Limb (tissue), 2 donors: Measurements from ENCODE around the gene SEMA6A.
A peak's percentile ranks its signal among the peaks of the same experiment; 100 is the strongest.

Source experiments
- DNase-seq, 2 donors: peaks; one replicate each; pipeline ENCODE4 v3.0.0-alpha.2; 2016; ENCODE audit errors: extremely low spot score in 2 of 2

Gene SEMA6A

DNA sequence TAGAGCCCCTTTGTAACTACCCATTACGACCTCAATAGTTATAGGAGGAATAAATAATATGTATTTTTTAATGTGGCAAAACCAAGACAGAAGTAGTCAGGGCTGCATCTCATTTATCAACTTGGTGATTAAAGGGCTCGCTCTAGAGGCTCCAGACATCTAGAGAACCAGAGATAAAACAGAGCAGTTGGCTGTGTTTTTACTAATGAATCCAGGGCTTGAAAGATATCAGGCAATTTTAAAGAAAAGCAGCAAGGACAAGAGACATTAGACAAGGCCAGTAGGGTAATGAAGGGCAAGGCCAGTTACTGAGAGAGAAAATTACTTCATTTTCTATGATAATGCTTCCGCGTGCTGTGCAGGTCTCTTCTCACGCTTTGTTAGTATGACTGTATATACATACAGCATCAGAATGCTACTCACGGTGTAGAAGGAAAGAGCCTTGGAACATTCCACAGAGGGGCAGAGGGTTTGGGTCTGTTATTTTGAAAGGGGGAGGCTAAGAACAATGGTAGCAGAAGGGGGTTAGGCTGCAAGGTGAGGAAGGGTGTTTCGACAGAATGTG lies 110.4 kb downstream of the SEMA6A start:
- no peak for DNase-seq

DNA sequence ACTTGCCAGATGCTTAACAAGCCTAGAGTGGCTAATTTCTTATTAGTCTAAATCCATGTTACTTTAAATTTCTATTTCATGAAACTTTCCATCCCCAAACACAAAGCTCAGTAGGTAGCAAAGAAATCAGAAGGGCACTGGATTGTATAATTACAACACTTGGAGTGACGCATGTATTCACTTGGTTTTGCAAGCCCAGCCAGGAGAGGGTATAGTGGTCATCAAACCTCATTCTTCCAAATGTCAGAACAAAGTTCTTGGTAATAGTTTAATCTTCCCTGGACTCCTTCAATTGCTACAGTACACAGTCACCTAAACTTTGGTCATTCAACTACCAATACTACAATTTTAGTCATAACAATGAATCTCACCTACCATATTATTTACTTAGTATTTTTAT lies 112.1 kb downstream of the SEMA6A start:
- DNase-seq: no peak

DNA sequence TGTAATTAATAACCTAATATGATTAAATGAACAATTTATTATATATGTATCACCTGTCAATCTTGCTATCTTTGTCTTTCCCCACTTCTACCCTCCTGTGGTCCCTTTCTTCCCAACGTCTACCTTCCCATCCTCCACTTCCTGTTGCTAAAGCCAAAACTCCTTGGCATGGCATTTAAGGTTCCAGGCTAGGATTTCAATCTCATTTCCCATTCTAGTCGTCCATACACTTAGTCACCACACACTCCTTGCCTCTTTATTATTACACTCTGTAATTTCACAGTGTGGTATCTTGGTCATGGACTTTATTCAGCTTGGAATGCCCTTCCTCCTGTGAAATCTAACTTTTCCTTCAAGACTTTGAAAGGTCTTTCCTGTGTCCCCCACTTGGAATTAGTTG lies 115.3 kb downstream of the SEMA6A start:
- no peak for DNase-seq

DNA sequence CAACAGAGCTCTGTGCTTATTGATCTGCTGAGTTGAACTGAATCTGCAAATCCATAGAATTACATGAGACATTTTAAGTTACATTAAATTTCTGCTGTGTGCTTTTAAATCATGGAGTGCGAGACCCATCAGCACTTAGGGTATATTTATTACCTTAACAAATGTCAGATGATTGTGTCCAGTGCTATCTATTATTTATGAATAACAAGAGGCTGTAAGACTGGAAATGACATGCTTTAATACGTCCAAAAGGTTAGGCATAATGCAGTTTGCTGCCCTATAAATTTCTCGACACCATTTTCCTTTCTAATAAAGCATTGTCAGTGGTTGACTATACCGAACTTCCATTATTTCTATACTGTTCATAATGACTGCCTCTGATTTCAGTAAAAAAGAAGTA lies 117.6 kb downstream of the SEMA6A start:
- no peak for DNase-seq

DNA sequence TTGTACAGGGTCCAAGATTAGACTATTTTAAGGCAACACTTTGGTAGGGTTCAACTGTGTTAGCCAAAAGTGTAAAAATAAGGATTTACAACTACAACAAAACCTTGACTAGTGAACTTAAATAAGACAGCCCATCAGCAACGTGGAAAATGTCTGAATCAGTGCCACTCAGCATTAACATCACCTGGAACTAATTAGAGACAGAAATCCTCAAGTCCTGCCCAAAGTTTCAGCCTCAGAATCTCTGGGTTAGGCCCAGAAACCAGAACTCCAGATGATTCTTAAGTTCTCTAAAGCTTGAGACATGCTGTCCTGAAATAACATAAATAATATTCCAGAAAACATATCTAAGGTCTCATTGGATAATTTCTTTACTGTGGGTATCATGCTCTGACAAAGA lies 118.6 kb downstream of the SEMA6A start:
- no peak for DNase-seq

DNA sequence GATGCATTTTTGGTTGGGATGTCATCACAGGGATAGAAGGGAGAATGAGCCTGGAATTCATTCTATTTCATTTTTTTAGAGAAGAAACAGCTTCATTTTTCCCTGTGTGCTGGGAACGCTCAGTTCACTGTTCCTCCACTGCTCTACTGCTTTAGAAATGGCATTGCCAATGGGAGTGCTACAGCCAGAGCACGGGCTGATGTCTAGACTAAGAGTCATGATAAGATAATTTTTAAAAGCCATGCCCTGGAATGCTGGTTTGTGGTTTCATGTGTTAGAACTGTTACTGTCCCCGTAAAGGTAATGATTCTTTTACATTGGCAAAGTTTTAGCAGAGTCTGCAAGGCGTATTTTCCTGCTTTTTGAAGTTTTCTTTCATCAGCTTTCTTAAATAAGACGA lies 119.6 kb downstream of the SEMA6A start:
- DNase-seq: no peak

DNA sequence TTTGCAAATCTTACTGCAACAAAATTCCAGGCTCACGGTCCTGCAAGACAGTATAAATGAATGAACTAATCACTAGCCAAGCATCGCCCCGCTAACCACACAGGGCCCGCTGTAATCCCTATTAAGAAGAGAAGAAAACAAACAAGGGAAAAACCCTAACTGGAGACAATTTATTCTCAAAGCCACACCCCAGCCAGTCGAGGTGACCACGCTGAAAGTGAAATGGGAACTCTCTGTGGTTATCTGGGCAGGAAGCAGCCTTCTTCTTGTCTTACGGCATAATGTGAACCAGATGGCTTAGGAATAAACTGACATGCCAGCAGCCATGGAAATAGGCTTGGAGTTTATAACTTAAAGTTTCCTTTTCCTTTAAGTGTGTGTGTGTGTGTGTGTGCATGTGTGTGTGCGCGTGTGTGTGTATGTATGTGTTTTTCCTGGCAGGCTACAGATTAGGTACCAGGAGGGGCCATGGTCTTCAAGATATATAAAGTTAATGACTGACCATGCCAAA lies 120.2 kb downstream of the SEMA6A start:
- peak; percentile 62 to 78 for DNase-seq

DNA sequence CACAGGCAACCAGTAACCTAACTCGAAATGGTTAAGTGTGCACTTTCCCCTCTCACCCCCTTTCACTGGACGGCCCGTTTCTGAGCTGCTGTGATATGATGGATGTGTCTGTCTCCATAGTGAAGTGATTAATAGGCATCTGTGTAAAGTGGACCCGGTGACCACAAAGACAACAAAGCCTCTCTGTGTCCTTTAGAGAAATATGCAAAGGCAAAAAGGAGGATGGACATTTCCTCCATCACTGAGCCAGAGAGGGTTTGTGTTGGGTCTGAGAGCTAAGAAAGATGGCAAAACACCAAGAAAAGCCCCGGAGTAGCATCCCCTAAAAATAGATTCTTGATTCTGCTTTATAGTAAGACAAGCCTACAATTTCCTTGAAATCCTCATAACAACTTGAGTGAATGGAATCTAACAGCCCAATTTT lies 120.6 kb downstream of the SEMA6A start:
- no peak for DNase-seq

DNA sequence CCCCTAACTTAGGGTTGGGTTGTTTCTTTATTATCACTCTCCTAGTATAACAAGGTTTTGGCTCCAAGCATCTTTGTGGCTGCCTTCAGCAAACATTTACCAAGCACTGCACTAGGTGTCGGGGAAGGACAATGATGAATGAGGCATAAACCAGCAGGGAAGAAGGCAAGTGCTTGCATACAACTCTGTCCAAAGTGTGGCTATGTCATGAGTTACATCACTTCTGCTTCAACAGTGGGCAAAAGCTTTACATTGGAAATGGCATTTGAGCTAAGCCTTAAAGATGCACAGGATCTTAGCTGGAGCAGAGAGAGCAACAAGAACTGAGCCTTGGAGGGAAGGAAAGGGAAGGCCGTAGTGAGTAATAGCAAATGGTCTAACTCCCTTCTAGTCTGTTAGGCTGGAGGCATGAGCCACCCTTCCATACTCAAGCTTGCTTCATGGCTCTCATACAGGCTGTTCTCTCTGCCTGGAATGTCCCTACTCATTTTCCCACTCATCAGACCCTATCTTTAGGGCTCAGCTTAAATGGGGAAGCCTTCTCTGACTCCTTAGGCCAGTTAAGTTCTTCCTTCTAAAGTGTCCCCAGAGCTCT lies 121.8 kb downstream of the SEMA6A start:
- no peak for DNase-seq

DNA sequence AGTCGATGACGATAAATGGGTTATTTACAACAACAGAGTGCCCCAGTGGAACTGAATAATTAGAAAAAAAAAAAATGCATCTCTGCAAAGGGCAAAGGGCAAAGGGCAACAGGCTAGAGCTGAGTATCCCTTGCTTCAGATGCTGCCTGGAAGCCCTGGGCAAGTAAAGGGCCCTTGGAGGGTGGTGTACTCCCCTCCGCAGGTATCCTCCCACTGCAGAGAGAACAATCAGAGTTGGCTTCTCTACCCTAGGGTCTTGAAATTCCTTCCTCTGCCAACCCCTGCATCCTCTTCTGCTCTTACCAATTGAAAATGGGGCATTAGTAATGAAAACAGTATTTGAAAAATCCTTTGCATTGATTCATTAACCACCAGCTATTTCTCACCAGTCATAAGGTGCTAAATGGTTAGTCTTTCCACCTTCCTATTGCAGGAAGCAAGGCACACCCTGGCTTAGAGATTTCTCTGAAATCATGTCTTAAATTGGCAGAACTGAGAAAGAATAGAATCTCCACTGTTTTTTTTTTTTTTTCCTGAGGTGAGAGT lies 122.6 kb downstream of the SEMA6A start:
- DNase-seq: no peak

DNA sequence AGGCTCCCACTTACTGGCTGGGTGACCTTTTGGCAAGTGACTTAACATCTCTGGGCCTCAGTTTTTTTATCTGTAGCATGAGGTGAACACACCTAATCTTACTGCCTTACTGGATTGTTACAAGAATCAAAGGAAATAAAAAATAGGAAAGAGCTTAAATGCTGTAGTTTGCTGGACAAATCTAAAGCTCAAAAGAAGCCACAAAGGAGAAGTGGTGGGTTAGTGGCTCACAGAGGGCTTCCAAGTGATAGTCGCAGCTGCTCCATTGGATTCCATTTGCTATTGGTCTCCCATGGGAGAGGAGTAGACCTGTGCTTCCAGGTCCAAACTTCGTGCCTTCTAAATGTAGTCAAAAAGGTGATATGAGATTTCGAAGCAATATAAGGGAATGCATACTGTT lies 123.6 kb downstream of the SEMA6A start:
- DNase-seq: no peak

DNA sequence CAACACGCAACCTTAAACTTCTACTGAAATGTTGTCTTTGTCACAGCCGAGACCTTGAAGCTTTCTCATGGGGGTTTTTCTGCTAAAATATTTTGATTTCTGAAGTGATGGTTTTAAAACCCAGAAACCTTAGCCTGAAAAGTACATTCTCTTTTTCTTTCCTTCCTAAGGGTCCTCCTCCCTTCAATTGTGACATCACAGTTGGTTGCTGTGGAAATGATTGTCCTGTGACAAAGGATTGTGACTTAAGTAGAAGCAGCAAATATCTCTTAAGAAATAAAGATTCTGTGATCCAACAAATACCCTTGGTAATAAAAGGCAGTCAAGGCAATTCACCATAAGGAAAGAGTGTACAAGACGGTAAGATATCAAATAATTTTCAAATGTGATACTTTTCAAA lies 125.2 kb downstream of the SEMA6A start:
- DNase-seq: no peak

DNA sequence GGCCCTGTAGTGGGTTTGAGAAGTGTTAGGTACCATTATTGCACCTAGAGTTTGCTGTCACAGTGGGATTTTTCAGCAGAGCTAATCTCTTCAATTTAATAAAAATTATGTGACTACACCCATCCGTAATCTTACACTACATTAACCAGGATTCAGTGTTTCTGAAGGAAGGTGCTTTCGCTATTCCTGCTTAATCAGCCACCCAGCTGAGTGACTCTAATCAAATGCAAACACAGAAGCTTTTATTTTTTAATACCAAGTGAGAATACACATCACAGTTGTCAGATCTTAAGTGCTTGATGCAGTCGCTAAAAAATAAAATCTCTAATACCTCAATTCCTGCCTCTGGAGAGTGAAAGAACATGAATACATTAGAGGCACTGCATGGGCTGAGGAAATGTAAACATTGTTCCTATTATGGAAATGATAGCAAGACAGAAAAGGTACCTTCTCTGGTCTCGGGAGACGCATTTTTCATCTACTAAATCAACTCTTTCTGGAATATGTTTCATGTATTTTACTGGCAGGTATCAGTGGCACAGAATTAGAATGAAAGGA lies 125.7 kb downstream of the SEMA6A start:
- no peak for DNase-seq

DNA sequence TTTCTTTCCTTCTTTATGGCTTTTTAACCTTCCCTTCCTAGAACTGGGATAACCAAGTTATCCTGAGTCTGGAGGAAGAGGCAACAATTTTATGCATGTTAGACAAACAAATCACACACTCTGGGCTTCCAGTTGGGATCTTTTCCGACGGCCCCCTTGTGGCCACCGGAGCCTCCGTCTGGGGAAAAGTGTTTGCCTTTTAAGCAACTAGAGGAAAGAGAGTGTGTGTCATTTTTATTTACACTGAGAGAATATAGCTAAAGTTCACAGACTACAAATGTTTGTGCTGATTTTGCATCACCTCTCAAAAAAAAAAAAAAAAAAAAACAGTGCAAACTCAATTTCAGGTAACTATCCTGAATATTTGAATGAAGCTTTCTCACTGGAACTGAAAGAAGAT lies 126.2 kb downstream of the SEMA6A start:
- DNase-seq: no peak

DNA sequence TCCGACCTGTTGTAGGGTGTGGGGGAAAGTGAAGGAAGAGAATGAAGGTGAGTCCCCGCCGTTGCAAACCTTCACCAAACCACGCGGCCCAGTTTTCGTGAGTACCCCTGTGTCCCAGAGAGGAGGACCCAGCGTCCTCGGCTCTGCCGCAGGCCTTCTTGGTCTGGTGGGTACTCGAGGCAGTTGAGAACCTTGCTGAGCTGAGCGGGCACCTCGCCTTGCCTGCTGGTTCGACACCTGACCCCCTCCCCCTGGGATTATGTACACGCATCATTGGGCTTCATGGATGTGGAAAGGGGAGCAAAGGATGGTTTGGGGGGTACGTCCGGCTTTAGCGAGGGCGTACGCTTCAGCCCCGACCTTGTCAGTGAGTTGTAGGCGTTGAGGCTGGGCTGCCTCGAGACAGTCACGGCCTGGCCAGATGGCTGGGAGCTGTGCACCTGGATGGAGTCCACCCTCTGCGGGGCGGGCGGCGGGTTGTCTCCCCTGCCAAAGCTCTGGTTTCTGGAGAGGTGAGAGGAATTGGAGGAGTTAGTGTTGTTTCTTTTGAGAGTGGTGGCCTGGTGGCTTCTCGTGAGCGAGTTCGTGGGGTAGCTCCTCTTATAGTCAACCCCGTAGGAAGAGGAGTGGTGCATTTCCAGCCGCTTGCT lies 128.1 kb downstream of the SEMA6A start:
- no peak for DNase-seq

DNA sequence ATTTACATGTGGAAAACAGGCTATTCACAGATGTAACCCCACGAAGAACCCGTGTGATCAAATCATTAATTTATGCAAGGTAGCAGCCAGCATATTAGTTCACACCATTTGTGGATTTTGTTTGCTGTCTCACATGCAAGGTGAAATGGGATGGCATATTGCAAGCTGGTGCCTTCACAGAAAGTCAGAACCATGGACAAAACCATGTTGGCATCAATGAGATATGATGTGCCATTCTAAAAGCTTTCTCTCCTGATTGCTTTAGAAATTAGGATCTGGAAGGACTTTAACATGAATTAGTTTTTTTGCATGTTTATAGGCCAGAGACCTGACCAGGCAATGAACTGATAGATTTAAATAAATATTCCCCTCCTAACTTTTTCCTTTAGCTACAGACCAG lies 129.3 kb downstream of the SEMA6A start:
- no peak for DNase-seq

DNA sequence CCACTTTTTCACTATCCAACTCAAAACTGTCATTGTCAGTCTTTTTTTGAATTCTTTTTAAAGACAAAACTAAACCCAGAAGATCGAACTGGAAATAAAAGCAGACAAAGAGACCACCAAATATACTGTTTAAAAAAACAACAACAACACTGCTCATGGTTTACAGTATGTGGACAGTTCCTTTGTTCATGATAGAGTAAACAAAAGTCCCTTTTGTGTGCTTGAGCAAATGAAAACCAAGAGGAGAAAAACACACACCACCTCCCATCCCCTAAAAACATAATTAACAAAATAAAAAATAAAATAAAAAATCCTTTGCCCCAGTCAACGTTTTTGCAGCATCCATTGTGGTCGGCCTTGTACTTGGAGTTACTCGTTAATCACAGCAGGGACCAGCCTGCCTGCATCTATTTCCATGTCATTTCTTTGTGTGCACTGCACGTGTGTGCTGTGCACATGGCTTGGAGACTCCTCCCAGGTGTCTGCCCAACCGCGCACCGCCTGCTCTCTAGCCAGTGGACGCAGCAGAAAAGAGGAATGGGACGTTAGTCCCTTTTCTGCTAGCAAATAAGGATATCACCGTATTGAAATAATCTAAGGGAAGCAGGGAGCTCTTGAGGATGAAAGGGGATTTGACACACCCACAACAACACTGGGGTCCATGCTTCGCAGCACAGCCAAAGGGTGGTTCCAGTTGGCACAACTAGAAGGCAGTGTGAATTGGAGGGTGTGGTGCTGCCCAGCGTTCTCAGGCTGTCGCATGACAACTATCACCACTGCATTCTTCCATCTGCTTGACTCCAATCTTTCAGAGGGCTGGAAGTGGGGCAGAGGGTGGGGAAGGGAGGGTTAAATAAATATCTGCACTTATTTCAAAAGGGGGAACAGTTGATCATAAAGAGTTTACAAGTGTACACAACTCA lies 130.0 kb downstream of the SEMA6A start:
- no peak for DNase-seq

DNA sequence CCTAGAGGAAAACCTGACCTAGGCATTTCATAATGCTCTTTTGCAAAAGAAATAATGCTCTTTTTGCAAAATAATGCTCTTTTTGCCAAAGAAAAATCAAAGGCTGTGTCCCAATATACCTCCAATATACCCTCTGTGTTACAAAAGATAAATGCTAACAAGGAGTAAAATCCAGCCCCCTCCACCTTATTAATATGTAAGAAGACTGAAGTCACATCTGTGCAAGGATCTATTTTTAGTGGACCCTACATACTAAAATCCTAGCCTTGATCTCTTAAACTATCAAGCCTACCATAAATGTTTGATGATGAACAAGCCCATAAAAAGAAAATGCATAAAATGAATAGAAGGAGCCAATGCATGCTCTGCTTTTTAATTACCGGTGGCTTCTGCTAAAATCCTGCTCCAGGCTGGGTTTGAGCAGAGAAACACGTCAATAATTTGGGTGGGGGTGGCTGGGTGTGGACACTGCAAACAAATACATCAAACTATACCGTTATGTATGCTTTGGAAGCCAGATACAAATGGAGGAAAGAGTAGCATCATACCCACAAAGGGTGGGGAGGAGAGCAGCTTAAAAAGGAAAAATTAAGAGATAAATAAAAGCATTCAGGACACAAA lies 131.6 kb downstream of the SEMA6A start:
- no peak for DNase-seq

DNA sequence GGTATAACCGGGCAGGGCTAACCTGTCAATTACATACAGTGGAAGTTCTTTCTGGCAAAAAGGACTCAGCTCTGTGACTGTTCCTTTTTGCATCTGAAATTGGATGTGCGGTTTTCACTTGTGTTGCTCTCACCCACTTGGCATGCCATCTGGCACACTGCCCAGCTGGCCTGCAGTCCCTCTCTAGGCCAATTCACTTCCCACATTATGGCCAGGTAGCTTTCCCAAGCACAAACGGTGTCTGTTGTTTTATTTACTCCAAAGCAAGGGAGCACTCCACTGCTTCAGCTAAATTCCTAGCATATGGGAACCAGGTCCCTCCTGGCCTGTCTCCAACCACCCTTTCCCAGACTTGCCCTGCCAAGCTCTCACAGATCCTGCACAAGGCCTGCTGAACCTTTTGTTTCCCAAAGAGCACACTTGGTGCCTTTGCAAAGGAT lies 132.5 kb downstream of the SEMA6A start:
- DNase-seq: peak; percentile 36 to 54

DNA sequence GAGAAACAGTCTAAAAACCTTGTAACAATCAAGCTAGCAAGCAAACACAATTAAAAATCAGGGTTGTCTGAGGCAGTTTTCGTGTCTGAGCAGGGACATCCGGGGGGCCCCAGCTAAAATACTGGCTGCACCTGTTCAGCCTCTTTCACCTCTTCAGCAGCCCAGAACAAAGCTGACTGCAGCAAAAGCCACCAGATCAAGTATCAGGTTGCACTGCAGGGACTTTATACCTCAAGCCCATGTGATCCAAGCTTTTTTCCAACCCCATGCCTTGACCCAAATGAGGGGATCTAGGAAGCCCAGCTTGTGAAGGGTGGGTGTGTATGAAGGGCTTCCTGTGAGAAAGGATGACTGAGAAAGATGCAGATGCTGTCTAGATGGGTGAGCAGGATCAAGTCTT lies 133.4 kb downstream of the SEMA6A start:
- no peak for DNase-seq

DNA sequence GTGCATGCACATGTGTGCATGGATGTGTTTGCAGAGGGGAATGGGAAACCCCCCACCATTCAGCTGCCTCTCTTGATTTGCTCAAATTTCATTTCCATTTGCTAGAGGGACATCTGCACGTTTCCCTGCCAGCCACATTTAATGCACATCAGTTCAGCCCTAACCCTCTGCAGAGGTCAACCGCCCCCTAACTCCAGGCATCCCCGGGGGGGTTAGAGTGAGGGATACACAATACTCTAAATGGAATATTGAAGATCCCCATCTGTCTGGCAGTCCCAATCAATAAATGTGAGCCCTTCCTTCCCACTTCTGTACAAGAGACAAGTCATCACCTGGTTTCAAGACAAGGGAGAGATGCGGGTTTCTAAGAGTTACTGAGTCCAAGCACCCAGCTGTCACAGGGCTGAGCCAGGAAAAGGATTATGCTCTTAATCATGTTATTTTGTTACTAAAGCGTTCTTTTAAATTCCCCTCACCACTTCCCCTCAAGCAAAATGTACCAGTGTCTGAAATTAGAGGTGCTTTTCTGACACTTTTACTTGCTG lies 134.1 kb downstream of the SEMA6A start:
- peak; percentile 43 to 52 for DNase-seq
